SKM-1 (cell line): ENCODE data around the gene RDX.
"Not testable (repeated sequence)": the region's sequence is repeated elsewhere in the genome, so short reads cannot be mapped to it uniquely, and the experiment has no call there.

Source experiments
- DNase-seq: peaks from one replicate; lab custom pipeline; 2025; ENCODE audit not compliant: unreplicated experiment; lab: John Stamatoyannopoulos, UW

Gene RDX

GRCh38 chr11:110279881-110280280 is 16.5 kb downstream of the RDX start:
- no peak for DNase-seq

- DNase-seq = no peak
These were observed 23.5 kb downstream of the RDX start for GRCh38 chr11:110272919-110273318.

- no peak for DNase-seq
These were observed 26.4 kb downstream of the RDX start for GRCh38 chr11:110269996-110270395.

- DNase-seq = no peak
These were observed 28.0 kb downstream of the RDX start for GRCh38 chr11:110268441-110268840.

GRCh38 chr11:110262072-110262403 is 34.4 kb downstream of the RDX start:
- DNase-seq = no peak

GRCh38 chr11:110261195-110262071 is 35.0 kb downstream of the RDX start:
- no peak for DNase-seq

GRCh38 chr11:110253525-110253924 is 42.9 kb downstream of the RDX start:
- DNase-seq = no peak

GRCh38 chr11:110251836-110252235 is 44.6 kb downstream of the RDX start:
- DNase-seq = no peak

- no peak for DNase-seq
These were observed 46.2 kb downstream of the RDX start for GRCh38 chr11:110250168-110250567.

- DNase-seq = no peak
These were observed 46.6 kb downstream of the RDX start for GRCh38 chr11:110249766-110250165.

- no peak for DNase-seq
These were observed 47.3 kb downstream of the RDX start for GRCh38 chr11:110249066-110249465.

GRCh38 chr11:110243791-110244190 is 52.6 kb downstream of the RDX start:
- no peak for DNase-seq

- DNase-seq = no peak
These were observed 53.7 kb downstream of the RDX start for GRCh38 chr11:110242746-110243145.

GRCh38 chr11:110242188-110242587 is 54.2 kb downstream of the RDX start:
- no peak for DNase-seq

GRCh38 chr11:110235966-110236365 is 60.4 kb downstream of the RDX start:
- no peak for DNase-seq

GRCh38 chr11:110230377-110230776 is 66.0 kb downstream of the RDX start:
- DNase-seq = no peak

- no peak for DNase-seq
These were observed 77.2 kb downstream of the RDX start for GRCh38 chr11:110219006-110219785.

- no peak for DNase-seq
These were observed 78.5 kb downstream of the RDX start for GRCh38 chr11:110217936-110218335.

GRCh38 chr11:110217223-110217877 is 79.1 kb downstream of the RDX start:
- no peak for DNase-seq

- DNase-seq = not testable (repeated sequence)
These were observed 87.1 kb downstream of the RDX start for GRCh38 chr11:110209313-110209694.

- not testable (repeated sequence) for DNase-seq
These were observed 87.6 kb downstream of the RDX start for GRCh38 chr11:110208678-110209312.
